Small intestine (tissue), 7 donors: ENCODE results near the gene RAD51B. TPM values are rescaled to one million over a fixed set of nuclear protein-coding genes. Genes with fewer than 3 reads are reported as not detected.
A peak's percentile ranks its signal among the peaks of the same experiment; 100 is the strongest.

Source experiments
- DNase-seq, 2 donors: peaks; one replicate each; pipeline versions ENCODE4 v3.0.0 to v3.0.0-alpha.2; 2013
- FAIRE-seq: peaks from 2 replicates; lab custom pipeline; 2012; peaks lifted over from hg19 to GRCh38; lab: Jason Lieb, UNC
- H3K27ac ChIP-seq, 3 donors: one replicate each; pipeline ENCODE4 v1.5.1; 2013; ENCODE audit warnings: low read length in 2 of 3, mild to moderate bottlenecking in 2 of 3, control low read depth in 1 of 3, inconsistent platforms in 1 of 3, low read depth in 1 of 3, moderate library complexity in 1 of 3
- H3K27me3 ChIP-seq, 3 donors: one replicate each; pipeline ENCODE4 v1.6.1; 2013; ENCODE audit warnings: low read length in 3 of 3, inconsistent platforms in 1 of 3; ENCODE audit not compliant: control insufficient read depth in 3 of 3, insufficient read depth in 3 of 3
- H3K36me3 ChIP-seq, 3 donors: one replicate each; pipeline ENCODE4 v1.6.1; 2013; ENCODE audit warnings: low read length in 3 of 3, inconsistent platforms in 1 of 3, low read depth in 1 of 3, mild to moderate bottlenecking in 1 of 3, moderate library complexity in 1 of 3; ENCODE audit not compliant: control insufficient read depth in 3 of 3, insufficient read depth in 2 of 3
- H3K4me1 ChIP-seq, 3 donors: one replicate each; pipeline ENCODE4 v1.6.1; 2013; ENCODE audit warnings: low read length in 2 of 3, inconsistent platforms in 1 of 3, low read depth in 1 of 3, mild to moderate bottlenecking in 1 of 3, moderate library complexity in 1 of 3; ENCODE audit not compliant: control insufficient read depth in 3 of 3, insufficient read depth in 2 of 3
- H3K4me3 ChIP-seq, 3 donors: one replicate each; pipeline ENCODE4 v1.5.1; 2013; ENCODE audit warnings: low read length in 3 of 3, control low read depth in 1 of 3, inconsistent platforms in 1 of 3, low read depth in 1 of 3, mild to moderate bottlenecking in 1 of 3, moderate library complexity in 1 of 3
- H3K9me3 ChIP-seq, 2 donors: one replicate each; pipeline ENCODE4 v1.6.1; 2013; ENCODE audit warnings: low read depth in 1 of 2, low read length in 1 of 2; ENCODE audit not compliant: control insufficient read depth in 2 of 2, insufficient read depth in 1 of 2
- WGBS, 3 donors: extraction: QIAGEN DNeasy Blood & Tissue Kit; methylation state at CpG; one replicate each; pipeline ENCODE4 v1.1.7; 2013; 5-methylcytosine and 5-hydroxymethylcytosine counted together
- polyA plus RNA-seq, 4 donors: library from polyadenylated mRNA; stranded (reverse) in 3 of 4; unstranded in 1 of 4; fragments of 200-250 nt in 3 of 4; fragments of 120-200 nt in 1 of 4; gene quantifications; one replicate each; pipeline versions ENCODE4 v1.2.1 to v1.2.3, GENCODE V29; 2013
- donor health status: healthy with polysubstance abuse.
- donor health status: control.
- donor health status: control.
- donor health status: Bipolar disorder and iron deficiency.
- donor health status: healthy.

Gene RAD51B
- polyA plus RNA-seq, 4 donors, result 1.1 to 9.0 (median 4.1) TPM

GRCh38 chr14:68082698-68083291 lies 263.2 kb downstream of the RAD51B start:
- peaks cover 0 to 9% (median 0%) of the 10 kb centered on the region in 3 donors for H3K4me1 ChIP-seq
- FAIRE-seq (no peak), DNase-seq (no peak)
- 63 to 83% (median 75%) methylated on average over 3 of the region's 3 CpGs for WGBS, 3 donors
- no peaks in the 10 kb centered on the region for H3K27me3 ChIP-seq
- no peaks in the 10 kb centered on the region for H3K9me3 ChIP-seq
- H3K36me3 ChIP-seq, result no peaks in the 10 kb centered on the region
- no peak overlapping the region for H3K4me3 ChIP-seq
- H3K27ac ChIP-seq, result no peak overlapping the region

- no peaks in the 10 kb centered on the region for H3K9me3 ChIP-seq
- FAIRE-seq (no peak), DNase-seq (peak in 1 of 2 donors; percentile 32)
Observed at GRCh38 chr14:68084256-68084655, 264.7 kb downstream of the RAD51B start.

GRCh38 chr14:68085742-68086141 lies 266.2 kb downstream of the RAD51B start:
- peak overlapping the region in 1 of 3 donors; percentile 21 for H3K27ac ChIP-seq
- no peak overlapping the region for H3K4me3 ChIP-seq
- WGBS, 3 donors, result 74 to 85% (median 74%) methylated on average over 8 of the region's 8 CpGs
- H3K9me3 ChIP-seq, result no peaks in the 10 kb centered on the region
- FAIRE-seq, result no peak
- no peaks in the 10 kb centered on the region for H3K27me3 ChIP-seq
- DNase-seq, result peak in 1 of 2 donors; percentile 30
- peaks cover 0 to 9% (median 0%) of the 10 kb centered on the region in 3 donors for H3K4me1 ChIP-seq
- H3K36me3 ChIP-seq, result no peaks in the 10 kb centered on the region

More at GRCh38 chr14:68084256-68084655, 264.7 kb downstream of the RAD51B start:
- H3K36me3 ChIP-seq, result no peaks in the 10 kb centered on the region
- H3K27ac ChIP-seq, result no peak overlapping the region
- H3K27me3 ChIP-seq, result no peaks in the 10 kb centered on the region
- no peak overlapping the region for H3K4me3 ChIP-seq
- H3K4me1 ChIP-seq, result peaks cover 0 to 9% (median 0%) of the 10 kb centered on the region in 3 donors

- Histone ChIP-seq H3K4me3 (no peak overlapping the region), H3K27ac (no peak overlapping the region), H3K27me3 (no peaks in the 10 kb centered on the region), H3K9me3 (no peaks in the 10 kb centered on the region), H3K4me1 (peaks cover 0 to 9% (median 0%) of the 10 kb centered on the region in 3 donors), H3K36me3 (no peaks in the 10 kb centered on the region)
- WGBS, 3 donors, result 65 to 89% (median 87%) methylated on average over 5 of the region's 5 CpGs
- no peak for DNase-seq
- no peak for FAIRE-seq
Observed at GRCh38 chr14:68088451-68088854, 268.9 kb downstream of the RAD51B start.

GRCh38 chr14:68089146-68089731 lies 269.7 kb downstream of the RAD51B start:
- Histone ChIP-seq H3K36me3 (no peaks in the 10 kb centered on the region), H3K9me3 (no peaks in the 10 kb centered on the region), H3K27me3 (no peaks in the 10 kb centered on the region), H3K27ac (no peak overlapping the region), H3K4me1 (peaks cover 0 to 9% (median 0%) of the 10 kb centered on the region in 3 donors), H3K4me3 (no peak overlapping the region)
- no peak for DNase-seq
- no peak for FAIRE-seq
- WGBS, 3 donors, result 72 to 74% (median 73%) methylated on average over 5 of the region's 5 CpGs

GRCh38 chr14:68094158-68094557 lies 274.6 kb downstream of the RAD51B start:
- Histone ChIP-seq H3K4me1 (no peaks in the 10 kb centered on the region), H3K36me3 (no peaks in the 10 kb centered on the region), H3K27me3 (no peaks in the 10 kb centered on the region), H3K9me3 (no peaks in the 10 kb centered on the region), H3K4me3 (no peak overlapping the region), H3K27ac (no peak overlapping the region)
- WGBS, 3 donors, result 70 to 73% (median 72%) methylated on average over 2 of the region's 2 CpGs
- no peak for FAIRE-seq
- DNase-seq, result no peak

- Histone ChIP-seq H3K4me1 (no peaks in the 10 kb centered on the region), H3K27ac (no peak overlapping the region), H3K27me3 (no peaks in the 10 kb centered on the region), H3K4me3 (no peak overlapping the region), H3K36me3 (no peaks in the 10 kb centered on the region), H3K9me3 (peaks cover 0 to 3% of the 10 kb centered on the region in 2 donors)
- DNase-seq, result no peak
- 76 to 91% (median 82%) methylated on average over 1 of the region's 1 CpG for WGBS, 3 donors
- FAIRE-seq, result no peak
Observed at GRCh38 chr14:68094752-68095151, 275.2 kb downstream of the RAD51B start.

GRCh38 chr14:68097727-68098126 lies 278.1 kb downstream of the RAD51B start:
- Histone ChIP-seq H3K27me3 (no peaks in the 10 kb centered on the region), H3K27ac (no peak overlapping the region), H3K4me1 (no peaks in the 10 kb centered on the region), H3K36me3 (peaks cover 0 to 3% (median 0%) of the 10 kb centered on the region in 3 donors), H3K9me3 (peaks cover 6 to 29% of the 10 kb centered on the region in 2 donors), H3K4me3 (no peak overlapping the region)
- WGBS, 3 donors, result 82 to 87% (median 86%) methylated on average over 3 of the region's 3 CpGs
- no peak for FAIRE-seq
- no peak for DNase-seq
